BE2C (cell line): Measurements from ENCODE around the gene WDR76.

Experiments
- DNase-seq: peaks from one replicate; pipeline ENCODE4 v3.0.0-alpha.2; 2020
- H3K27me3 ChIP-seq: fragments of 250-450 bp; sonication (Bioruptor Pico); 2 replicates; pipeline ENCODE4 v1.5.1; 2020; ENCODE audit warnings: mild to moderate bottlenecking
- H3K36me3 ChIP-seq: fragments of 250-450 bp; sonication (Bioruptor Pico); 2 replicates; pipeline ENCODE4 v1.5.1; 2020; ENCODE audit warnings: mild to moderate bottlenecking
- H3K4me1 ChIP-seq: fragments of 250-450 bp; sonication (Bioruptor Pico); 2 replicates; pipeline ENCODE4 v1.5.1; 2020
- H3K4me3 ChIP-seq: 2 replicates; pipeline ENCODE4 v1.5.1; 2011; ENCODE audit warnings: low read depth, low read length
- H3K9me3 ChIP-seq: fragments of 250-450 bp; sonication (Bioruptor Pico); 2 replicates; pipeline ENCODE4 v1.5.1; 2020
- TF ChIP-seq, protein P1 (sequence below): IDR thresholded peaks from 2 replicates; pipeline ENCODE4 v1.5.1; 2012; ENCODE audit warnings: mild to moderate bottlenecking, low read depth, low read length

WDR76 gene

DNA sequence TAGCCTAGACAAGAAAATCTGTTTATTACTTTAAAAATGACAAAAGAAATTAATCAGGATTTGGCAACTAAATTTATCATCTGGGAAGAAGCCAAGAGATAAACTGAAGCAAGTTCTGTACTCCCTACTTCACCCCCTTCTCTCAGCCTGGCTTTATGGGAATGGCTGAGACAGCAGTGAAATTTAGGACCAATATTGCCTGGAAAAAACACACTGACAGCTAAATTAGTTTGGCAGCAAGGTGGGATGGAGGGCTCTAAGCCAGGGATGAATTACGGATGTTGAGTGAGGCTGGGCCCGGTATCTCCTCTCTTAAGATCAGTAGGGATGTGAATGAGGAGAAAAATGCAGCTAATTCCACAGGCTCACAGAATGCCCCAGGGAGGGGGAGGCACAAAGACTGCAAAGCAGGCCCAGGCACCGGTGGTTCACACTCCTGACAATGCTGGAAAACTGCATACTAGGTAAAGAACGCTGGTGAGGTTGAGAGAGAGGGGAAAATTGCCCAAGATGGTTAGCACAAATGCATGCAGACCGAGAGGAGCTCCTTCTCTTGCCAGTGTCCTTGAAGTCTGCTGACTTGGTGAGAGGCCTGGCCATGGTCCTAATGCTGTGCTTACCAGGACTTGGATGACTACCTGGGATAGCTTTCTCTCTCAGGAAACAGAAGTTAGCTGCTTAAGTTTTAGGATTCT lies 89.0 kb downstream of the WDR76 start:
- Histone ChIP-seq H3K27me3 (no peaks in the 10 kb centered on the region), H3K36me3 (no peaks in the 10 kb centered on the region; the same call in 1 of the 2 replicates), H3K4me1 (peaks cover 6% of the 10 kb centered on the region; the same call in 1 of the 2 replicates), H3K9me3 (no peaks in the 10 kb centered on the region), H3K4me3 (no peak overlapping the region)
- TF ChIP-seq, protein P1, sequence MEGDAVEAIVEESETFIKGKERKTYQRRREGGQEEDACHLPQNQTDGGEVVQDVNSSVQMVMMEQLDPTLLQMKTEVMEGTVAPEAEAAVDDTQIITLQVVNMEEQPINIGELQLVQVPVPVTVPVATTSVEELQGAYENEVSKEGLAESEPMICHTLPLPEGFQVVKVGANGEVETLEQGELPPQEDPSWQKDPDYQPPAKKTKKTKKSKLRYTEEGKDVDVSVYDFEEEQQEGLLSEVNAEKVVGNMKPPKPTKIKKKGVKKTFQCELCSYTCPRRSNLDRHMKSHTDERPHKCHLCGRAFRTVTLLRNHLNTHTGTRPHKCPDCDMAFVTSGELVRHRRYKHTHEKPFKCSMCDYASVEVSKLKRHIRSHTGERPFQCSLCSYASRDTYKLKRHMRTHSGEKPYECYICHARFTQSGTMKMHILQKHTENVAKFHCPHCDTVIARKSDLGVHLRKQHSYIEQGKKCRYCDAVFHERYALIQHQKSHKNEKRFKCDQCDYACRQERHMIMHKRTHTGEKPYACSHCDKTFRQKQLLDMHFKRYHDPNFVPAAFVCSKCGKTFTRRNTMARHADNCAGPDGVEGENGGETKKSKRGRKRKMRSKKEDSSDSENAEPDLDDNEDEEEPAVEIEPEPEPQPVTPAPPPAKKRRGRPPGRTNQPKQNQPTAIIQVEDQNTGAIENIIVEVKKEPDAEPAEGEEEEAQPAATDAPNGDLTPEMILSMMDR, result no peak
- DNase-seq, result no peak

DNA sequence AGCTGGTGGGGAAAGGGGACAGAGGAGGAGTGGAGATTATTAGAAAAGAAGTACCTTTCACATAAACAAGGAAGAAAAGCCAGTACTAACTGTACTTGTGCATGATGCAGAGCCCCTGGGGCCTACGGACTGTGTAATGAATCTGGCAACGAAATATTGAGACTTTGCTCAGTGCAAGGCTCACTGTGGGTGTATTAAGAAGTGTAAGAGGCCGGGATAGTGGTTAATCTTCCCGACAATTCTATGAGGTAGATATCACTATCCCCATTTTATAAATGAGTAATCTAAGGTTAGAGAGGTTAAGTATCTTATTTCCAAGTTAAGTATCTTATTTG lies 89.5 kb downstream of the WDR76 start:
- no peak for DNase-seq
- Histone ChIP-seq H3K4me3 (no peak overlapping the region), H3K4me1 (peaks cover 6% of the 10 kb centered on the region; the same call in 1 of the 2 replicates), H3K36me3 (no peaks in the 10 kb centered on the region; the same call in 1 of the 2 replicates), H3K27me3 (no peaks in the 10 kb centered on the region), H3K9me3 (no peaks in the 10 kb centered on the region)
- TF ChIP-seq, protein P1, result no peak
